GM18861 (cell line): ENCODE results near the gene BLM.
"Not testable (repeated sequence)": the region's sequence is repeated elsewhere in the genome, so short reads cannot be mapped to it uniquely, and the experiment has no call there.

Experiments used
- ATAC-seq: cut with Tn5 transposase; IDR thresholded peaks from one replicate; pipeline ENCODE4 v1.9.1; 2021; ENCODE audit not compliant: unreplicated experiment

BLM gene

GRCh38 chr15:90840157-90840855, 123.2 kb downstream of the BLM start:
- ATAC-seq: no peak

- no peak for ATAC-seq
Measured at GRCh38 chr15:90840954-90841353, 123.8 kb downstream of the BLM start.

DNA sequence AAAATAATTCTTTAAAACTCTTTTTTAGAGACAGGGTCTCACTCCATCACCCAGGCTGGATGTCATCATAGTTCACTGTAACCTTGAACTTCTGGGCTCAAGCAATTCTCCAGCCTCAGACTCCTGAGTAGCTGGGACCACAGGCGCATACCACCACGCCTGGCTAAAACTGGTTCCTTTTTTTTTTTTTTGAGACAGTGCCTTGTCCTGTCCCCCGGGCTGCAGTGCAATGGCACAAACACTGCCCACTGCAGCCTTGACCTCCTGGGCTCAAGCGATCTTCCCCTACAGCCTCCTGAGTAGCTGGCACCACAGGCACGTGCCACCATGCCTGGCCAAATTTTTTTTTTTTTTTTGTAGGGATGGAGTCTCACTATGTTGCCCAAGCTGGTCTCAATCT, 127.5 kb downstream of the BLM start:
- no peak for ATAC-seq

DNA sequence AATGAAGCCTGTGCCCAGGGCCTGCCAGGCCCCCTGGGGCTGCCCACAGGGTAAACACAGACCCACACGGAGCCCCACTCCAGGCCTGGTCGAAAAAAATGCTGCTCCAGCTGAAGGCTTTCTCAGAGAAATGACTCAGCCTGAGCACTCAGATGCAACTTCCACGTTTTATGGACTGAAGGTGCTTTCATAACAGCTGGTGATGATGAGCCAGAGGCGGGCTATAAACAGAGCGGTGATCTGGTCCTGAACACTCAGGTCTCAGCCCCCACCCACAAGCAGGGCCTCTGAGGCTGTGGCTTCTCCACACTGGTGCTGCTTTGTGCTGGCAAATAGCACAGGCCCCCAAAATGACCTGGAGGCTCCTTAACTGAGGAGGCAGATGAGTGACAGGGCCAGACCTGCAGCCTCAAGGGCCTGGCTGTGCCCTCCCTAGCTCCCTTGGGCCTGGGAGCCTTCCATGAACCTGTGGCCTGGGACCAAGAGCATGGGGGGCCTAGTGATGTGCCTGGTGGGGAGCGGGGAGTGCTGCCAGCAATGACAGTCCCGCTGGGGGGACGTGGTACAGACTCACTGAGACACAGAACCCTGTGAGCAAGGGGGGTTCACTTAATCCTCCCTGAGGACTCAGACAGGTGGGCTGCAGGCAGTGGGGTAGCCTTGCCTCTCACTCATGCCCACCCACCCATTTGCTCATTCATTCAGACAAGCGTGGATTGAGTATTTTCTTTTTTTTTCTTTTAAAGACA, 128.2 kb downstream of the BLM start:
- ATAC-seq: peak; percentile 93

DNA sequence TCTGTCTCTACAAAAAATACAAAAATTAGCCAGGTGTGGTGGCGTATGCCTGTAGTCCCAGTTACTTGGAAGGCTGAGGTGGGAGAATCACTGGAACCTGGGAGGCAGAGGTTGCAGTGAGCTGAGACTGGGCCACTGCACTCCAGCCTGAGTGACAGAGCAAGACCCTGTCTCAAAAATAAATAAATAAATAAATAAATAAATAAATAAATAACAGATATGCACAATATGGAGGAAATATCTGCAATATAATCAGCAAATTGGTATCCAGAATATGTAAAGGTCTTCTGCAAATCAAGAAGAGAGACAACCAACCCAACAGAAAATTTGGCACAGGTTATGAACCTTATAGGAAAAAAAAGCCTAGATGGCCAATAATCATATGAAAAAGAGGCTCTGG, 132.3 kb downstream of the BLM start:
- ATAC-seq: not testable (repeated sequence)

DNA sequence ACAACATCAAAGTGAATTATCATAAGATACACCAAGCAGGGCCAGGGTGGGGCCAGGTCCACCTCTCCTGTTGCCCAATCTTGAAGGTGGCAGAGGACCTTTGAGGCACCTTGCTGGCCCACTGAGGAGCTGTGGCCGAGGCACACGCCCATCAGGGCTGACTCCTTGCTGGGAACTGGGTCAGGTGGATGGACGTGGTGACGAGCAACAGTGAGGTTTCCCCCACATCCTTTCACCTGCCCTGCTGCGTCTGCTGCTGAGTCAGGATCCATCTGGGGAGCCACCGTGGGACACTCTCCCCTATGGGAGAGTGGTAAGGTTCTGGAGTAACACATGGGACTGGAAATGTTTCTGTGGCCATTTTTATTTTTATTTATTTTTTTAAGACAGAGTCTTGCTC, 134.0 kb downstream of the BLM start:
- no peak for ATAC-seq

- ATAC-seq: no peak
Measured at GRCh38 chr15:90851940-90852339, 134.8 kb downstream of the BLM start.

DNA sequence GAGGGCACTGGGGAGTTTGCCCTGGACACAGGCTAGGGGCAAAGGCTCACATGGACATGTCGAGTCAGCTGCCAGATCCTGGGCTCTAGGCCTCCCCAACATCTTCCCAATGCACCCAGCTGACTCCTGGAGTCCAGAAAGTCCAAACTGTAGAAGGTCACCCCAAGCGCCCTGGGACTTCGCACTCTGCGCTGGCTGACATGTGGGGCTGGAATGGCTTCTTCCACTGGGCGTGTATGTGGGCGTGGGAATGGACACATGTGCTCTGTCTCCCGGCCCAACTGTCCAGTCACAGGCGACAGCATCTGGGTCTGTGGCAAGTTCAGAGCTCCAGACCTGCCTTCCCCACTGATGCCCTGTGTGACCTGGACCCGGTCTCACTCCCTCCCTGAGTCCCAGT, 138.0 kb downstream of the BLM start:
- no peak for ATAC-seq

DNA sequence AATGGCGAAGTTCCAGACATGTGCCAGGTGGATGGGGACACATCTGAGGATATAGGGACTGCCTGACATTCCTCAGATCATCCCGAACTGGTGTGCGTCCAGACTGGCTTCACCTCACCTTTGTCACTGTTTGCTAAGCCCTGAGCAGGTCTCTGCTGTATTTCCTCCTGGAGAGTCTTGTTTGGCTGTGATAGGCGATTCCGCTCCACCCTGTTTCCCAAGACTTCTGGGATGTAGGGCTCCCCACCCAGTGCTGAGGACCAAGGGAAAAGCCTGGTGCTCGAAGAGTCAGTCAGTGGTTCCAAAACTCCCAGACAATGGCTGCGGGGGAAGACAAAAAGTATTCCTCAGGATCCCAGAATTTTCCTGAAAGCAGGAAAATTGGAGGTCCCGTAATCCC, 140.2 kb downstream of the BLM start:
- no peak for ATAC-seq

DNA sequence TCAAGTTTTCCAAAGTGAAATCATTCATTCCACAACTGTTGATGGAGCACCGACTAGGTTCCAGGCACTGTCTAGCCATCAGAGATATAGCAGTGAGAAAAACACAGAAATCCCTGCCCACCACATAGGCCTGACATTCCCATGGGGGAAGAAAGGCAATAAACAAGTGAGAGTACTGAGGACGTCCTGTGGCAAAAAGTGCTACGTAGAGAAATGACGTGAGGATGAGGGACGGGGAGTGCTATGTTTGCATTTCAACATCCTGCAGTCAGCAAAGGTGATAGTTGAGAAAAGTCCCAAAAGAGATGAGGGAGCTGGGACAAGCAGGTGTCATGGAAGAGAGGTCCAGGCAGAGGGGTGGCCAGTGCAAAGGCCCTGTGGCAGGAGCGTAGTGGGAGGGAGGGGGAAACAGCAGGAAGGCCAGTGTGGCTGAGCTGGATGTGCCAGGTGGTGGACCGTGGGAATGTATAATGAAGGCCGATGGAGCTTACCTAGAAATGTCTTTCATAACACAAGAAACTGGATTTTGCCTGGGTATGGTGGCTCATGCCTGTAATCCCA, 140.8 kb downstream of the BLM start:
- ATAC-seq: no peak

DNA sequence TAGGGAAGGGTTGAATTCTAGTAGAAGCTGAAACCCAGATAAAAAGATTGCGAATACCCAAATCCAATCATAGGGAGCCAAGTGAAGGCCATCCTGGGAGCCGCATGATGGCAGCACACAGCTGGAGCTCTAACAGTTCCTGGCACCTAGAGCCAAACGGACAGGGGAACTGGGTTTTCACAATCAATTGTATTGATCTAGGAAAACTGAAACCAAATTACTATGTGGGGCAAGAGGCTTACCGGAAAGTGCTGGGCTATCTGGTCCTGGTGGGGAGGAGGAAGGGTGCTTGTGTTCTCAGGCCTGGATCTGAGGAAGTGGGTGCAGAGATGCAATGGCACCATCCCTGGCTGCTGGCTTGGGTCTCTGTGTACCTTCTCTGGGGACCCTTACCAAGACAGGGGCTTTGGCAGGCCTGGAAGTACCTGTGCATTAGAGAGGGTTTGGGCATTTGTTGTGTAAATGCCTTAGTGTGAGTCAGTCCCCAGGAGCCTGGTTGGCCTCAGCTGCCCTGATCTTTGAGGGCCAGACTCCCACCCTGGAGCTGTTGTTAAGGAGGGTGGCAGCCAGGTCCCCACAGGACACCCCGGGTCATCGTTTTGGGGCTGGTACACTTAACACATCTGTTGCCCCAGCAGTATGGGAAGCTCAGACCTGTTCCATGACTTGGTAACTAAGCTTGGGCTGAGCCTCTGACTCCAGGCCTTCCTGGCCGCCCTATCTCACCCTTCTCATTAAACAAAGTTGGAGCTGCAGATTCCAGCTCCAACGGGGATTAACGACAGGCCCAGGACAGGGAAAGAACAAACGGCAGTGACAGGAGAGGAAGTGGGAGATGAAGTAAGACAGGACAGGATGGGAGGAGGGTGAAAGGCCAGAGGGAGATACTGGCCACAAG, 142.3 kb downstream of the BLM start:
- no peak for ATAC-seq

DNA sequence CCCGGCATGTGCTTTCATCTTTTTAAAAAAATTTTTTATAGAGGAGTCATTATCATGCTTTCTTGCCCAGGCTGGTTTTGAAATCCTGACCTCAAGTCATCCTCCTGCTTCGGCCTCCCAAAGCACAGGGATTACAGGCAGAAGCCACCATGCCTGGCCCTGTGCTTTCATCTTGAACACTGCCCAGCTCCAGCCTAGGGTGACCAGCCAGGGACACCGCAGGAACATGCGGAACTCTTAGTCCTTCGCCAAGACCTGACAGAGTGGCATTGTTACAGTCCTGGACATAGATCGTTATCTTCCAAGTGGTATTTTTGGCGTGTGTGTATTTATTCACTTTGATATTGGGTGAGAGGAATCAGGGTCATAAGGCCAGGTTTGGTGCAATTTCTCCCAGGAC, 143.3 kb downstream of the BLM start:
- ATAC-seq: no peak

DNA sequence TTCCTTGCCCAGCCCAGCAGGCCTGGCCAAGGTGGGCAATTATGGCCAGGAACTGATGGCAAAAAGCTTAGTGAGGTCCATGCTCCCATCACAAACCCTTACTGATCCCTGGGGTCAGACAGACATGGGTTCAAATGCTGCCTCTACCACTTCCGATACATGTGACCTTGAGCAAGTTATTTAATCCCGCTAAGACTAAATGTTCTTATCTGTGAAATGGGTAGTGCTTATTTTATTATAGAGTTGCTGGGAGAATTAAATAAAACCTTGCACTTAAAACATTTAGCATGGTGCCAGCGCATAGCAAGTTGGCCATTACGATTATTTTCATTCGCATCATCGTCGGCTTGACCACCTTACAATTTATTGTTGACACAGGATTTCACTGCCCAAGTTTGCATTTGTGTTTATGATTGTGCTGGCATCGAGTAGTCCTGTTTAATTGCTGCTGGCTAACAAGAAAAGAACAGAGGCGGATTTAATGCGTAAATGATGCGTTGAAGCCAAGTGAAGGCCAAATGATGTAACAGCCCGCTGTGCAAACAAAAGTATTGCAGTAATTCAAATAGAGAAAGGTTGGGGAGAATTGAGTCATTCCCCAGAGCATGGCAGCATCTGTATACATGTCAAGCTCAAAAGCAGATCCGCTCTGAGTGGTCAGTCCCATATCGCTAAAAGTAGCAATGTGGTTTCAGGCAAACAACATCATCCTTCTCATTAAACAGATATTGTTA, 144.0 kb downstream of the BLM start:
- no peak for ATAC-seq

GRCh38 chr15:90862487-90862886, 145.3 kb downstream of the BLM start:
- ATAC-seq: no peak

DNA sequence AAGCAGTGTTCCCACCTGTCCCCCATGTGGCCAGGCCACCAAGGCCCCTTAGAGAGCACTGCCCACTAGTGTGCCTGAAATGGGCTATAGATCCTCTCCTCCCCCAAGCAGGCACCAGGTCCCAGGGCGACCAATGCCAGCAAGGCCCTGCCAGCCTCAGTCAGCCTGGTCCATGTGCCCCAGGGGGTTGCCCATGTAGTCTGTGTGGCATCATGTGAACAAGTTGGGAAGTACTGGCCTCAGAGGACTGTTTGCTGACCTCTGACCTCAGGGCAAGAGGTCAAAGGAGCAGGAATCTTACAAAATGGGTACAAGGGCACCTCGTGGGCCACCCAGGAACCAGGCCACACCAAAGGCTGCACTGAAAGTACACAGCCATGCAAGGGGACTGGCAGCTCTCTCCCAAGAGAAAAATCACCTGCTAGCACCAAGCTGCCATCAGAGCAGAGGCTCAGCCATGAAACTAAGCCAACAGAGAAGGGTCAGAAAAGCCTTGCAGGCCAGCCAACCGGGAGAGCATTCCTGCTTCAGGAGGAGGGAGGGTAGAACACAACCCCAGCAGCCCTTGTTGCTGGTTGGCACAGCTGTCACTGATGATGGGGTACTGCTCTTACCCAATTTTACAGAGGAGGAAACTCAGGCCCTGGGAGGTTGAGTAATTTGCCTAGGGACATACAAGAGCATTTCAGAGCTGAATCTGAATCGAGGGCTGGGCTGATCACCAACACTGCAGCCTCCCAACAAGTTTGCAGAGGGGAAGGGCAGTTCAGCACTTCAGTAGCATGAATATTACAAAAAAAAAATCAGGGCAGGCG, 146.0 kb downstream of the BLM start:
- no peak for ATAC-seq

DNA sequence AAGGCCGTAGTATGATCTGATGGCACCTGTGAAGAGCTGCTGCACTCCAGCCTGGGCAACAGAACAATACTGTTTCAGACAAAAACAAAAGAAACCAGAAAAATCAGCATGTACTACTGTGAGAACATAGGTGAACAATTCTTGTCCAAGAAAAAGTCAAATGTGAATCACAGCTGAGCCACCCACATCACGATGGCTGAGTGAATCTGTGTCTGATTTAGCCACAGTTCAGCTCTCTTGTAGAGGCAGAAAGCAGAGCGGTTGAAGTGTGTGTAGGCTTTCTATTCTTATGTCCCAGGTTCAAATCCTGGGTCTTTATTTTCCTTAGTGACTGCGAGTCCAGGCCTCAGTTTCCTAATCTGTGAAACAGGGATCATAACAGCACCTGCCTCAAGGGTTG, 146.8 kb downstream of the BLM start:
- no peak for ATAC-seq

DNA sequence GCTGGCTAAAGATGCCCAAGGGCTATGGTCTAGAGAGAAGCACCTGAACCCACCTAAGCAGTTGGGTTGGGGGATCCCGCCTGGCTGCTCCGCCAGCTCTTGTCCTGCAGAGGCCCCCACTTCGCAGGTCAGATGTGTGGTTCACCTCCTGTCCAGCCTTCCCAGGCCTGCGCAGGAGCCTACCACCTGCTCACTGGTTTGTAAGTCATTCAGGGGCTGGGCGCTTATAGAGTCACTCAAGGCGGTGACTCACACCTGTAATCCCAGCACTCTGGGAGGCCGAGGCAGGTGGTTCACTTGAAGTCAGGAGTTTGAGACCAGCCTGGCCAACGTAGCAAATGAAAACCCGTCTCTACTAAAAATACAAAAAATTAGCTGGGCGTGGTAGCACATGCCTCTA, 147.4 kb downstream of the BLM start:
- ATAC-seq: no peak

- ATAC-seq: no peak
Measured at GRCh38 chr15:90865702-90866101, 148.6 kb downstream of the BLM start.
